Esophagus muscularis mucosa (tissue), 3 donors: Measurements from ENCODE around the gene MLC1.

Experiments
- CTCF ChIP-seq, 3 experiments: fragments of 200-600 bp in 2 of 3; fragments of 450-650 bp in 1 of 3; sonication (generic) in 2 of 3; IDR thresholded peaks; one replicate each; pipeline ENCODE4 v1.5.1; 2017 to 2019; ENCODE audit warnings: antibody characterized with exemption in 3 of 3, mild to moderate bottlenecking in 2 of 3, moderate library complexity in 1 of 3
- POLR2A ChIP-seq: fragments of 450-650 bp; IDR thresholded peaks from one replicate; pipeline ENCODE4 v1.6.1; 2017; ENCODE audit warnings: antibody characterized with exemption, moderate library complexity, mild to moderate bottlenecking, low read depth
- POLR2AphosphoS5 ChIP-seq, 2 donors: sonication (generic); formaldehyde crosslinking; IDR thresholded peaks; one replicate each; pipeline ENCODE4 v1.6.1; 2017; ENCODE audit warnings: antibody characterized with exemption in 2 of 2

- TF ChIP-seq CTCF (IDR thresholded peaks at IDR 0.05) (no peak), POLR2A (no peak), POLR2AphosphoS5 (IDR thresholded peaks at IDR 0.05) (no peak)
Measured at GRCh38 chr22:50102946-50103345, 17.7 kb upstream of the MLC1 start.
